Skeletal muscle satellite cell (primary cell): Measurements from ENCODE around the gene FANCC.

Source experiments
- H3K27me3 ChIP-seq: 2 replicates; pipeline ENCODE4 v1.7.0; 2013; ENCODE audit warnings: low read length; ENCODE audit not compliant: control insufficient read depth, insufficient read depth
- H3K36me3 ChIP-seq: 2 replicates; pipeline ENCODE4 v1.7.0; 2013; ENCODE audit warnings: mild to moderate bottlenecking, control low read depth, low read length; ENCODE audit not compliant: insufficient read depth
- H3K4me1 ChIP-seq: 2 replicates; pipeline ENCODE4 v1.7.0; 2013; ENCODE audit warnings: low read length; ENCODE audit not compliant: control insufficient read depth, insufficient read depth
- H3K4me2 ChIP-seq: 2 replicates; pipeline ENCODE4 v1.7.0; 2013; ENCODE audit warnings: mild to moderate bottlenecking, low read length
- H3K4me3 ChIP-seq: 2 replicates; pipeline ENCODE4 v1.7.0; 2013; ENCODE audit warnings: low read length
- H3K9ac ChIP-seq: 2 replicates; pipeline ENCODE4 v1.7.0; 2013; ENCODE audit warnings: mild to moderate bottlenecking, low read depth, low read length, moderate library complexity
- H3K9me3 ChIP-seq: replicated peaks from 2 replicates; pipeline ENCODE4 v1.7.0; 2013; ENCODE audit warnings: mild to moderate bottlenecking, control low read depth, low read length

FANCC gene

GRCh38 chr9:95077766-95078370 is 239.6 kb downstream of the FANCC start:
- H3K4me1 ChIP-seq = peaks cover 46% of the 10 kb centered on the region
- peak overlapping the region; percentile 65 for H3K4me2 ChIP-seq
- H3K27me3 ChIP-seq = no peaks in the 10 kb centered on the region
- H3K4me3 ChIP-seq = no peak overlapping the region
- peaks cover 92% of the 10 kb centered on the region for H3K36me3 ChIP-seq
- no peaks in the 10 kb centered on the region for H3K9me3 ChIP-seq
- H3K9ac ChIP-seq = peak overlapping the region; percentile 42

- Histone ChIP-seq H3K9me3 (no peaks in the 10 kb centered on the region), H3K27me3 (no peaks in the 10 kb centered on the region), H3K9ac (peak overlapping the region; percentile 42), H3K4me2 (peak overlapping the region; percentile 65), H3K36me3 (peaks cover 89% of the 10 kb centered on the region), H3K4me3 (no peak overlapping the region), H3K4me1 (peaks cover 46% of the 10 kb centered on the region)
Observed at GRCh38 chr9:95077053-95077765, 240.3 kb downstream of the FANCC start.

GRCh38 chr9:95076696-95077052 is 240.8 kb downstream of the FANCC start:
- Histone ChIP-seq H3K4me2 (peak overlapping the region; percentile 65), H3K9me3 (no peaks in the 10 kb centered on the region), H3K4me3 (no peak overlapping the region), H3K4me1 (peaks cover 46% of the 10 kb centered on the region), H3K9ac (peak overlapping the region; percentile 42), H3K27me3 (no peaks in the 10 kb centered on the region), H3K36me3 (peaks cover 89% of the 10 kb centered on the region)

GRCh38 chr9:95075700-95076099 is 241.8 kb downstream of the FANCC start:
- H3K36me3 ChIP-seq = peaks cover 89% of the 10 kb centered on the region

GRCh38 chr9:95074632-95075031 is 242.9 kb downstream of the FANCC start:
- Histone ChIP-seq H3K4me2 (no peak overlapping the region), H3K9me3 (no peaks in the 10 kb centered on the region), H3K9ac (no peak overlapping the region), H3K36me3 (peaks cover 93% of the 10 kb centered on the region), H3K4me3 (no peak overlapping the region), H3K27me3 (no peaks in the 10 kb centered on the region), H3K4me1 (peaks cover 52% of the 10 kb centered on the region)

More at GRCh38 chr9:95075700-95076099, 241.8 kb downstream of the FANCC start:
- Histone ChIP-seq H3K9me3 (no peaks in the 10 kb centered on the region), H3K27me3 (no peaks in the 10 kb centered on the region), H3K9ac (no peak overlapping the region), H3K4me3 (no peak overlapping the region), H3K4me2 (no peak overlapping the region), H3K4me1 (peaks cover 49% of the 10 kb centered on the region)

GRCh38 chr9:95073918-95074317 is 243.6 kb downstream of the FANCC start:
- Histone ChIP-seq H3K4me3 (no peak overlapping the region), H3K4me1 (peaks cover 53% of the 10 kb centered on the region), H3K4me2 (no peak overlapping the region), H3K36me3 (peaks cover 93% of the 10 kb centered on the region), H3K27me3 (no peaks in the 10 kb centered on the region), H3K9ac (no peak overlapping the region), H3K9me3 (no peaks in the 10 kb centered on the region)

- H3K9ac ChIP-seq = no peak overlapping the region
- peaks cover 92% of the 10 kb centered on the region for H3K36me3 ChIP-seq
- H3K4me2 ChIP-seq = no peak overlapping the region
- no peaks in the 10 kb centered on the region for H3K9me3 ChIP-seq
- H3K27me3 ChIP-seq = no peaks in the 10 kb centered on the region
- no peak overlapping the region for H3K4me3 ChIP-seq
- peaks cover 47% of the 10 kb centered on the region for H3K4me1 ChIP-seq
Observed at GRCh38 chr9:95073042-95073607, 244.4 kb downstream of the FANCC start.

- Histone ChIP-seq H3K27me3 (no peaks in the 10 kb centered on the region), H3K4me2 (no peak overlapping the region), H3K9ac (no peak overlapping the region), H3K36me3 (peaks cover 90% of the 10 kb centered on the region), H3K4me1 (peaks cover 46% of the 10 kb centered on the region), H3K4me3 (no peak overlapping the region), H3K9me3 (no peaks in the 10 kb centered on the region)
Observed at GRCh38 chr9:95071925-95072324, 245.6 kb downstream of the FANCC start.

GRCh38 chr9:95071450-95071849 is 246.1 kb downstream of the FANCC start:
- Histone ChIP-seq H3K36me3 (peaks cover 90% of the 10 kb centered on the region), H3K4me2 (no peak overlapping the region), H3K9ac (no peak overlapping the region), H3K9me3 (no peaks in the 10 kb centered on the region), H3K4me3 (no peak overlapping the region), H3K27me3 (no peaks in the 10 kb centered on the region), H3K4me1 (peaks cover 46% of the 10 kb centered on the region)

GRCh38 chr9:95070549-95071021 is 246.9 kb downstream of the FANCC start:
- Histone ChIP-seq H3K27me3 (no peaks in the 10 kb centered on the region), H3K4me2 (no peak overlapping the region), H3K9ac (no peak overlapping the region), H3K4me3 (no peak overlapping the region), H3K9me3 (no peaks in the 10 kb centered on the region), H3K4me1 (peaks cover 46% of the 10 kb centered on the region), H3K36me3 (peaks cover 90% of the 10 kb centered on the region)

GRCh38 chr9:95067897-95068296 is 249.6 kb downstream of the FANCC start:
- Histone ChIP-seq H3K9ac (no peak overlapping the region), H3K4me3 (no peak overlapping the region), H3K4me1 (peaks cover 53% of the 10 kb centered on the region), H3K9me3 (no peaks in the 10 kb centered on the region), H3K36me3 (peaks cover 92% of the 10 kb centered on the region), H3K27me3 (no peaks in the 10 kb centered on the region), H3K4me2 (peak overlapping the region; percentile 33)
